WTC11 (cell line): ENCODE measurements around the gene H2AZ1. TPM values are rescaled to one million over a fixed set of nuclear protein-coding genes. Genes with fewer than 3 reads are reported as not detected.

Source experiments
- ATAC-seq: fragments of 200-7000 bp; cut with Tn5 transposase; 2 replicates; pipeline ENCODE4 v1.10.0; 2021; ENCODE audit warnings: mild to moderate bottlenecking, moderate library complexity
- CTCF ChIA-PET: fragments of 300-600 bp; sonication (Branson Sonifier 250); formaldehyde crosslinking; loops from one replicate; lab custom pipeline; 2021; ENCODE audit warnings: antibody characterized with exemption; lab: Charles Lee
- POLR2A ChIA-PET: fragments of 350-600 bp; sonication (Branson Sonifier 250); formaldehyde crosslinking; loops from one replicate; lab custom pipeline; 2021; ENCODE audit warnings: antibody characterized with exemption; lab: Charles Lee
- DNase-seq: peaks from one replicate; pipeline ENCODE4 v3.0.0; 2021; ENCODE audit warnings: low spot score
- H3K27ac Mint-ChIP-seq: 2 replicates; pipeline ENCODE4 v1.8.0; 2021; ENCODE audit warnings: mixed read lengths
- H3K27me3 Mint-ChIP-seq: 2 replicates; pipeline ENCODE4 v1.8.0; 2021; ENCODE audit warnings: low read depth, mild to moderate bottlenecking, moderate library complexity, mixed read lengths
- H3K36me3 Mint-ChIP-seq: 2 replicates; pipeline ENCODE4 v1.8.0; 2021; ENCODE audit warnings: mixed read lengths
- H3K4me1 Mint-ChIP-seq: 2 replicates; pipeline ENCODE4 v1.8.0; 2022; ENCODE audit warnings: mixed read lengths
- H3K4me3 Mint-ChIP-seq: 2 replicates; pipeline ENCODE4 v1.8.0; 2021; ENCODE audit warnings: mild to moderate bottlenecking, moderate library complexity, mixed read lengths
- H3K9me3 Mint-ChIP-seq: 2 replicates; pipeline ENCODE4 v1.8.0; 2021; ENCODE audit warnings: mixed read lengths
- AFF4 ChIP-seq: sonication (generic); formaldehyde crosslinking; IDR thresholded peaks from 2 replicates; pipeline ENCODE4 v1.8.1; 2023; ENCODE audit warnings: mild to moderate bottlenecking, missing genetic modification reagents, borderline replicate concordance
- CDX4 ChIP-seq: fragments of 250-450 bp; sonication (Bioruptor Pico); IDR thresholded peaks from 2 replicates; pipeline ENCODE4 v1.9.0; 2021; ENCODE audit warnings: moderate library complexity, mild to moderate bottlenecking, inconsistent platforms, borderline replicate concordance
- E2F4 ChIP-seq: sonication (generic); formaldehyde crosslinking; IDR thresholded peaks from 2 replicates; pipeline ENCODE4 v1.8.1; 2022; ENCODE audit warnings: low read depth, mild to moderate bottlenecking, moderate library complexity, missing genetic modification reagents, borderline replicate concordance
- ETV6 ChIP-seq: sonication (generic); formaldehyde crosslinking; IDR thresholded peaks from 2 replicates; pipeline ENCODE4 v1.8.1; 2022; ENCODE audit warnings: mild to moderate bottlenecking, missing genetic modification reagents
- FOXP4 ChIP-seq: sonication (generic); formaldehyde crosslinking; IDR thresholded peaks from 2 replicates; pipeline ENCODE4 v1.8.0; 2022; ENCODE audit warnings: mild to moderate bottlenecking, missing genetic modification reagents
- JAZF1 ChIP-seq: fragments of 250-450 bp; sonication (Bioruptor Pico); IDR thresholded peaks from 2 replicates; pipeline ENCODE4 v1.9.0; 2021; ENCODE audit warnings: moderate library complexity, mild to moderate bottlenecking, inconsistent platforms
- MLX ChIP-seq: sonication (generic); formaldehyde crosslinking; IDR thresholded peaks from 2 replicates; pipeline ENCODE4 v1.8.1; 2023; ENCODE audit warnings: mild to moderate bottlenecking, missing genetic modification reagents, moderate library complexity
- PRDM15 ChIP-seq: sonication (generic); formaldehyde crosslinking; IDR thresholded peaks from 2 replicates; pipeline ENCODE4 v1.8.0; 2022; ENCODE audit warnings: missing genetic modification reagents
- PRRX2 ChIP-seq: fragments of 250-450 bp; sonication (Bioruptor Pico); IDR thresholded peaks from 2 replicates; pipeline ENCODE4 v1.8.0; 2021; ENCODE audit warnings: mild to moderate bottlenecking
- STAT6 ChIP-seq: sonication (generic); formaldehyde crosslinking; conservative IDR thresholded peaks from 2 replicates; pipeline ENCODE4 v1.8.1; 2023; ENCODE audit warnings: mild to moderate bottlenecking, low read depth, missing genetic modification reagents, moderate library complexity
- TEAD4 ChIP-seq: sonication (generic); formaldehyde crosslinking; IDR thresholded peaks from 2 replicates; pipeline ENCODE4 v1.8.0; 2022; ENCODE audit warnings: mild to moderate bottlenecking, missing genetic modification reagents
- ZNF281 ChIP-seq: sonication (generic); formaldehyde crosslinking; IDR thresholded peaks from 2 replicates; pipeline ENCODE4 v1.8.0; 2023; ENCODE audit warnings: mild to moderate bottlenecking, missing genetic modification reagents
- ZNF396 ChIP-seq: fragments of 250-450 bp; sonication (Bioruptor Pico); IDR thresholded peaks from 2 replicates; pipeline ENCODE4 v1.8.0; 2021; ENCODE audit warnings: mild to moderate bottlenecking, moderate library complexity, borderline replicate concordance
- ZNF512 ChIP-seq: sonication (generic); formaldehyde crosslinking; IDR thresholded peaks from 2 replicates; pipeline ENCODE4 v1.8.1; 2022; ENCODE audit warnings: missing genetic modification reagents, borderline replicate concordance
- total RNA-seq: library from RNA; stranded (reverse); gene quantifications from 3 replicates; pipeline ENCODE4 v1.2.3, GENCODE V29; 2021

Gene H2AZ1
- total RNA-seq, 1 experiment from 2014 or later: 684 TPM

- H3K27me3 Mint-ChIP-seq: no peaks in the 10 kb centered on the region
- H3K9me3 Mint-ChIP-seq: no peaks in the 10 kb centered on the region
- no peak for TF ChIP-seq JAZF1
- peak; percentile 99 for TF ChIP-seq PRRX2 (CRISPR knock-in tag)
- TF ChIP-seq ETV6 (CRISPR knock-in tag): peak; percentile 75; the same call in 1 of the 2 replicates
- no peak; the same call in 1 of the 2 replicates for TF ChIP-seq MLX
- TF ChIP-seq ZNF396: no peak
- no peak; the same call in 1 of the 2 replicates for TF ChIP-seq E2F4 (CRISPR knock-in tag)
- no peak for TF ChIP-seq STAT6 (CRISPR knock-in tag)
- no peak; the same call in 1 of the 2 replicates for TF ChIP-seq ZNF281 (CRISPR knock-in tag)
- no peak; the same call in 1 of the 2 replicates for TF ChIP-seq AFF4 (CRISPR knock-in tag)
- TF ChIP-seq PRDM15: no peak
- no peak for TF ChIP-seq FOXP4
- no peak for TF ChIP-seq TEAD4 (CRISPR knock-in tag)
- TF ChIP-seq ZNF512: no peak
- TF ChIP-seq CDX4: no peak; the same call in 1 of the 2 replicates
Measured at GRCh38 chr4:99946356-99947189, 3.5 kb downstream of the H2AZ1 start, which contains the start of gene DNAJB14. DNAJB14 (minus strand) TSS chr4:99946618; CDS start chr4:99946571, 47 bp downstream.

More at GRCh38 chr4:99946356-99947189, 3.5 kb downstream of the H2AZ1 start, which contains the start of gene DNAJB14:
- H3K36me3 Mint-ChIP-seq: peaks cover 3% of the 10 kb centered on the region; the same call in 1 of the 2 replicates
- H3K27ac Mint-ChIP-seq: peak within 1 kb of the TSS; percentile 98
- CTCF ChIA-PET: interaction anchor here (0.7 to 0.9 kb wide), 2 partner anchors 25 to 147 kb away, joined by 3 read pairs; no protein-coding TSS in a partner anchor
- ATAC-seq (peak; percentile 29), DNase-seq (peak; percentile 71)
- H3K4me3 Mint-ChIP-seq: peak within 1 kb of the TSS; percentile 99
- peaks cover 26% of the 10 kb centered on the region for H3K4me1 Mint-ChIP-seq
- POLR2A ChIA-PET: interaction anchor here (2.0 kb wide), 1 partner anchor 52 kb away, joined by 10 read pairs; the partner anchor contains the start of gene LAMTOR3
